Ascending aorta (tissue), 2 donors: ENCODE results near the gene TFB1M. TPM values are rescaled to one million over a fixed set of nuclear protein-coding genes. Genes with fewer than 3 reads are reported as not detected.
"Not testable (repeated sequence)": the region's sequence is repeated elsewhere in the genome, so short reads cannot be mapped to it uniquely, and the experiment has no call there.

Source experiments
- DNase-seq, 2 donors: peaks; one replicate each; pipeline ENCODE4 v3.0.0-alpha.2; 2019; ENCODE audit warnings: low spot score in 2 of 2
- H3K27ac ChIP-seq, 2 donors: fragments of 200-600 bp; sonication (generic); one replicate each; pipeline ENCODE4 v1.5.1; 2016 to 2017; ENCODE audit warnings: mild to moderate bottlenecking in 1 of 2
- H3K27me3 ChIP-seq: fragments of 200-600 bp; sonication (generic); one replicate; pipeline ENCODE4 v1.5.1; 2017
- H3K36me3 ChIP-seq, 2 donors: fragments of 200-600 bp; sonication (generic); one replicate each; pipeline ENCODE4 v1.5.1; 2016
- H3K4me1 ChIP-seq, 2 donors: fragments of 200-600 bp; sonication (generic); one replicate each; pipeline ENCODE4 v1.5.1; 2016 to 2017; ENCODE audit warnings: mild to moderate bottlenecking in 1 of 2
- H3K4me3 ChIP-seq, 2 donors: fragments of 200-600 bp; sonication (generic); one replicate each; pipeline ENCODE4 v1.5.1; 2016 to 2017; ENCODE audit warnings: mild to moderate bottlenecking in 1 of 2
- H3K9me3 ChIP-seq, 2 donors: fragments of 200-600 bp; sonication (generic); one replicate each; pipeline ENCODE4 v1.5.1; 2016
- CTCF ChIP-seq, 3 experiments: fragments of 200-600 bp in 2 of 3; fragments of 450-650 bp in 1 of 3; sonication (generic) in 2 of 3; IDR thresholded peaks; one replicate each; pipeline ENCODE4 v1.5.1; 2016 to 2019; ENCODE audit warnings: antibody characterized with exemption in 3 of 3, mild to moderate bottlenecking in 1 of 3, moderate library complexity in 1 of 3
- intact Hi-C: fragments of 100-400 bp; cut with DNase I; formaldehyde crosslinking; loops from one replicate; pipeline ENCODE4 v1.15.1; 2023
- total RNA-seq: library from RNA; depleted of rRNA; stranded (reverse); fragments of >200 nt; gene quantifications from one replicate; pipeline ENCODE4 v1.1.0, GENCODE V29; 2016

TFB1M gene
- 2.9 TPM for total RNA-seq

- DNase-seq: peak; percentile 94 to 99
- no peaks in the 10 kb centered on the region for H3K27me3 ChIP-seq
- peak within 1 kb of the TSS; percentile 77 to 90 for H3K4me3 ChIP-seq
- H3K4me1 ChIP-seq: peaks cover 0 to 3% of the 10 kb centered on the region in 2 donors
- H3K9me3 ChIP-seq: no peaks in the 10 kb centered on the region
- H3K27ac ChIP-seq: peak within 1 kb of the TSS; percentile 79 to 84
- peaks cover 0 to 4% of the 10 kb centered on the region in 2 donors for H3K36me3 ChIP-seq
- intact Hi-C loops: loop anchor here (1.0 to 5.0 kb wide), 4 partner anchors 137 to 1708 kb away; partner anchors contain the start of gene SCAF8
- TF ChIP-seq CTCF (IDR thresholded peaks at IDR 0.05): no peak
Observed at GRCh38 chr6:155314092-155314772, at the start of gene TFB1M. TFB1M (minus strand) TSS chr6:155314484; CDS start chr6:155314428, 56 bp downstream.

- intact Hi-C loops, H3K36me3 ChIP-seq, H3K4me1 ChIP-seq, H3K27me3 ChIP-seq, H3K9me3 ChIP-seq, DNase-seq, H3K27ac ChIP-seq, H3K4me3 ChIP-seq: not testable (repeated sequence)
Observed at GRCh38 chr6:155364021-155364420, 49.7 kb upstream of the TFB1M start.

GRCh38 chr6:155362968-155363632, 48.8 kb upstream of the TFB1M start:
- DNase-seq, intact Hi-C loops: not testable (repeated sequence)

GRCh38 chr6:155354167-155354566, 39.9 kb upstream of the TFB1M start:
- H3K4me1 ChIP-seq: no peaks in the 10 kb centered on the region
- peaks cover 0 to 21% of the 10 kb centered on the region in 2 donors for H3K9me3 ChIP-seq
- no peak overlapping the region for H3K4me3 ChIP-seq
- H3K36me3 ChIP-seq: no peaks in the 10 kb centered on the region
- DNase-seq: no peak
- no peak for TF ChIP-seq CTCF (IDR thresholded peaks at IDR 0.05)
- no peak overlapping the region for H3K27ac ChIP-seq
- no peaks in the 10 kb centered on the region for H3K27me3 ChIP-seq
- intact Hi-C loops: no loop called here

More at GRCh38 chr6:155362968-155363632, 48.8 kb upstream of the TFB1M start:
- H3K27me3 ChIP-seq, H3K27ac ChIP-seq, H3K36me3 ChIP-seq, H3K4me3 ChIP-seq, H3K9me3 ChIP-seq, H3K4me1 ChIP-seq: not testable (repeated sequence)

- intact Hi-C loops: no loop called here
- Histone ChIP-seq H3K4me3 (no peak overlapping the region), H3K27ac (no peak overlapping the region), H3K4me1 (no peaks in the 10 kb centered on the region), H3K9me3 (peaks cover 0 to 25% of the 10 kb centered on the region in 2 donors), H3K27me3 (no peaks in the 10 kb centered on the region), H3K36me3 (no peaks in the 10 kb centered on the region)
- no peak for TF ChIP-seq CTCF (IDR thresholded peaks at IDR 0.05)
- DNase-seq: no peak
Observed at GRCh38 chr6:155352811-155353210, 38.5 kb upstream of the TFB1M start.

- Histone ChIP-seq H3K4me3 (no peak overlapping the region), H3K36me3 (no peaks in the 10 kb centered on the region), H3K27ac (no peak overlapping the region), H3K9me3 (peaks cover 4 to 30% of the 10 kb centered on the region in 2 donors), H3K27me3 (no peaks in the 10 kb centered on the region), H3K4me1 (no peaks in the 10 kb centered on the region)
- no peak for TF ChIP-seq CTCF (IDR thresholded peaks at IDR 0.05)
- intact Hi-C loops: no loop called here
- no peak for DNase-seq
Observed at GRCh38 chr6:155352130-155352420, 37.8 kb upstream of the TFB1M start.
